ENCODE data around the gene GPC6.

GPC6 gene

GRCh38 chr13:93777504-93777903 is 550.9 kb downstream of the GPC6 start:
- no peak for DNase-seq (ENCODE audit: extremely low spot score)
- TF ChIP-seq FOXA1 (IDR thresholded peaks at IDR 0.05) (no peak), PKNOX1 (IDR thresholded peaks at IDR 0.05) (no peak), ZNF384 (IDR thresholded peaks at IDR 0.05) (no peak), HDGF (IDR thresholded peaks at IDR 0.05; ENCODE audit: borderline replicate concordance) (no peak), SUZ12 (IDR thresholded peaks at IDR 0.05) (no peak), FOXK2 (IDR thresholded peaks at IDR 0.05) (no peak), BHLHE40 (IDR thresholded peaks at IDR 0.05; ENCODE audit: borderline replicate concordance) (no peak), ARNT (IDR thresholded peaks at IDR 0.05) (no peak), L3MBTL2 (conservative IDR thresholded peaks at IDR 0.05) (no peak)
- ChIA-PET CTCF (interaction anchor here (0.8 kb wide), 1 partner anchor 9 kb away, joined by 4 read pairs; no protein-coding TSS in a partner anchor), POLR2A (no interaction called here)

GRCh38 chr13:93778548-93778947 is 551.9 kb downstream of the GPC6 start:
- ChIA-PET POLR2A (no interaction called here), CTCF (no interaction called here)
- TF ChIP-seq BHLHE40 (IDR thresholded peaks at IDR 0.05; ENCODE audit: borderline replicate concordance), result no peak
- TF ChIP-seq FOXA1 (IDR thresholded peaks at IDR 0.05), result no peak
- TF ChIP-seq SUZ12 (IDR thresholded peaks at IDR 0.05), result no peak
- TF ChIP-seq LEF1 (IDR thresholded peaks at IDR 0.05; ENCODE audit: borderline replicate concordance), result no peak
- TF ChIP-seq FOXK2 (IDR thresholded peaks at IDR 0.05), result no peak
- no peak for TF ChIP-seq ELF4 (IDR thresholded peaks at IDR 0.05)
- TF ChIP-seq TARDBP (IDR thresholded peaks at IDR 0.05), result no peak
- no peak for TF ChIP-seq FOXM1 (IDR thresholded peaks at IDR 0.05; ENCODE audit: borderline replicate concordance)
- no peak for TF ChIP-seq SP1 (IDR thresholded peaks at IDR 0.05)
- TF ChIP-seq PKNOX1 (IDR thresholded peaks at IDR 0.05), result no peak
- no peak for TF ChIP-seq NFRKB (IDR thresholded peaks at IDR 0.05)
- DNase-seq (ENCODE audit: extremely low spot score), result no peak

- ChIA-PET POLR2A (no interaction called here), CTCF (no interaction called here)
- TF ChIP-seq PKNOX1 (IDR thresholded peaks at IDR 0.05) (0 out of 2 replicates have a peak, but pooled peaks have one; percentile 40), FOXK2 (IDR thresholded peaks at IDR 0.05) (no peak), SP1 (IDR thresholded peaks at IDR 0.05) (no peak)
- no peak for DNase-seq (ENCODE audit: extremely low spot score)
These were observed 557.6 kb downstream of the GPC6 start for GRCh38 chr13:93784191-93784590.

- TF ChIP-seq BHLHE40 (IDR thresholded peaks at IDR 0.05; ENCODE audit: borderline replicate concordance) (no peak), ELF4 (IDR thresholded peaks at IDR 0.05) (no peak), FOXK2 (IDR thresholded peaks at IDR 0.05) (no peak), L3MBTL2 (conservative IDR thresholded peaks at IDR 0.05) (no peak), PKNOX1 (IDR thresholded peaks at IDR 0.05) (no peak)
- CTCF ChIA-PET, result interaction anchor here (0.6 to 1.2 kb wide), 2 partner anchors 9 to 265 kb away, joined by 3 to 4 read pairs; no protein-coding TSS in a partner anchor
- no peak for DNase-seq (ENCODE audit: extremely low spot score)
- POLR2A ChIA-PET, result no interaction called here
These were observed 560.4 kb downstream of the GPC6 start for GRCh38 chr13:93786846-93787489.

- CTCF ChIA-PET, result no interaction called here
- no peak for TF ChIP-seq FOXM1 (IDR thresholded peaks at IDR 0.05; ENCODE audit: borderline replicate concordance)
- no peak for DNase-seq (ENCODE audit: extremely low spot score)
- POLR2A ChIA-PET, result no interaction called here
These were observed 561.8 kb downstream of the GPC6 start for GRCh38 chr13:93788456-93788855.

GRCh38 chr13:93789058-93789457 is 562.5 kb downstream of the GPC6 start:
- no peak for DNase-seq (ENCODE audit: extremely low spot score)
- ChIA-PET CTCF (interaction anchor here (0.5 kb wide), 1 partner anchor 115 kb away, joined by 3 read pairs; no protein-coding TSS in a partner anchor), POLR2A (no interaction called here)
- TF ChIP-seq FOXA1 (IDR thresholded peaks at IDR 0.05) (no peak), L3MBTL2 (conservative IDR thresholded peaks at IDR 0.05) (no peak), SUZ12 (IDR thresholded peaks at IDR 0.05) (no peak), HDGF (IDR thresholded peaks at IDR 0.05; ENCODE audit: borderline replicate concordance) (no peak), FOXK2 (IDR thresholded peaks at IDR 0.05) (no peak), BHLHE40 (IDR thresholded peaks at IDR 0.05; ENCODE audit: borderline replicate concordance) (no peak), SP1 (IDR thresholded peaks at IDR 0.05) (no peak)

- ChIA-PET POLR2A (no interaction called here), CTCF (interaction anchor here (0.7 kb wide), 1 partner anchor 68 kb away, joined by 3 read pairs; no protein-coding TSS in a partner anchor)
- no peak for DNase-seq (ENCODE audit: extremely low spot score)
- TF ChIP-seq LEF1 (IDR thresholded peaks at IDR 0.05; ENCODE audit: borderline replicate concordance) (no peak), HDGF (IDR thresholded peaks at IDR 0.05; ENCODE audit: borderline replicate concordance) (no peak), L3MBTL2 (conservative IDR thresholded peaks at IDR 0.05) (no peak), FOXM1 (IDR thresholded peaks at IDR 0.05; ENCODE audit: borderline replicate concordance) (no peak), CTBP1 (IDR thresholded peaks at IDR 0.05; ENCODE audit: borderline replicate concordance) (no peak), ZNF384 (IDR thresholded peaks at IDR 0.05) (no peak), SP1 (IDR thresholded peaks at IDR 0.05) (no peak), NFRKB (IDR thresholded peaks at IDR 0.05) (no peak), TARDBP (IDR thresholded peaks at IDR 0.05) (no peak), ELF4 (IDR thresholded peaks at IDR 0.05) (no peak), BHLHE40 (IDR thresholded peaks at IDR 0.05; ENCODE audit: borderline replicate concordance) (no peak), ARNT (IDR thresholded peaks at IDR 0.05) (no peak), PKNOX1 (IDR thresholded peaks at IDR 0.05) (no peak), SUZ12 (IDR thresholded peaks at IDR 0.05) (no peak), FOXA1 (IDR thresholded peaks at IDR 0.05) (no peak), FOXK2 (IDR thresholded peaks at IDR 0.05) (no peak)
These were observed 567.7 kb downstream of the GPC6 start for GRCh38 chr13:93794197-93794885.
